ENCODE results near the gene IFNAR1. TPM values are rescaled to one million over a fixed set of nuclear protein-coding genes. Genes with fewer than 3 reads are reported as not detected.

Gene IFNAR1
- total and polyA plus RNA-seq, 2 of the 4 experiments (the other 2 are of a cell fraction) = 7.8 to 9.9 TPM

- H2BK15ac ChIP-seq (ENCODE audit: low read depth, low read length) = no peak overlapping the region; the same call in 2 of the 3 replicates
- H3K18ac ChIP-seq (ENCODE audit: low read depth, low read length) = no peak overlapping the region
- no TSS peak for BruUV-seq (replicated peaks)
- H3K23ac ChIP-seq (ENCODE audit: low read depth, low read length) = no peak overlapping the region
- H3K56ac ChIP-seq (ENCODE audit: extremely low read depth, insufficient read depth, low read length) = no peak overlapping the region
- no peak overlapping the region for H3K4me2 ChIP-seq (ENCODE audit: low read depth, low read length)
- H3K4me3 ChIP-seq (ENCODE audit: insufficient read depth, low read depth, low read length) = no peak overlapping the region
- H2BK5ac ChIP-seq (ENCODE audit: low read depth, low read length, poor library complexity, severe bottlenecking) = no peak overlapping the region
- TF ChIP-seq MXI1 (IDR thresholded peaks at IDR 0.05; ENCODE audit: borderline replicate concordance, low read depth, low read length) = no peak
- TF ChIP-seq RFX5 (IDR thresholded peaks at IDR 0.05; ENCODE audit: low read depth, low read length) = no peak
- no peak for TF ChIP-seq MAZ (IDR thresholded peaks at IDR 0.05; ENCODE audit: borderline replicate concordance, low read depth, low read length)
- no peak for TF ChIP-seq NFE2L2 (IDR thresholded peaks at IDR 0.05; ENCODE audit: low read depth, low read length)
- TF ChIP-seq MAFK (IDR thresholded peaks at IDR 0.05; ENCODE audit: low read depth, low read length) = no peak
- TF ChIP-seq SMC3 (IDR thresholded peaks at IDR 0.05; ENCODE audit: low read depth, low read length) = no peak
- no peak for TF ChIP-seq POLR2A (IDR thresholded peaks at IDR 0.05; ENCODE audit: low read depth, low read length)
- no peak for TF ChIP-seq CHD1 (IDR thresholded peaks at IDR 0.05; ENCODE audit: low read depth, low read length)
- TF ChIP-seq USF2 (IDR thresholded peaks at IDR 0.05; ENCODE audit: low read depth, low read length) = no peak
- TF ChIP-seq ELK1 (IDR thresholded peaks at IDR 0.05; ENCODE audit: borderline replicate concordance, low read depth, low read length) = no peak
- H3K14ac ChIP-seq (replicated peaks; ENCODE audit: low read depth, low read length) = 0 out of 2 replicates have a peak overlapping the region, but pooled peaks have one; percentile 41
- peak overlapping the region; percentile 18; the same call in 1 of the 2 replicates for H4K91ac ChIP-seq (ENCODE audit: insufficient read depth, low read depth, low read length)
- H2BK120ac ChIP-seq (ENCODE audit: low read depth, low read length) = peak overlapping the region; percentile 12; the same call in 1 of the 2 replicates
- no peak overlapping the region for H2BK20ac ChIP-seq (ENCODE audit: low read depth, low read length)
- intact Hi-C loops (cut with micrococcal nuclease) = no loop called here
- H4K20me1 ChIP-seq (ENCODE audit: insufficient read depth, low read length) = no peaks in the 10 kb centered on the region; the same call in 1 of the 2 replicates
- H3K9me3 ChIP-seq (ENCODE audit: control insufficient read depth, insufficient read depth, low read length) = no peaks in the 10 kb centered on the region
- dilution Hi-C loops (cut with HindIII; ENCODE audit: low sequenced_read_pairs, unreplicated experiment) = no loop called here
- no peaks in the 10 kb centered on the region; a peak in 1 of 4 replicates for H3K79me1 ChIP-seq (ENCODE audit: low read depth in 1 of 2, low read length in 2 of 2)
- WGBS, 2 experiments (ENCODE audit: extremely low coverage in 2 of 2, insufficient read length in 1 of 2) = 84% methylated on average over 5 of the region's 11 CpGs; no CpG with 5 or more reads in 1 of the 2 experiments
- peaks cover 14% of the 10 kb centered on the region; the same call in 1 of the 2 replicates for H3K9me1 ChIP-seq (ENCODE audit: insufficient read depth, low read length)
- CTCF ChIA-PET = interaction anchor here (1.4 kb wide), 1 partner anchor 74 kb away, joined by 3 read pairs; no protein-coding TSS in a partner anchor
- no peak overlapping the region for H3K9ac ChIP-seq (ENCODE audit: low read depth, low read length)
- no peak overlapping the region for H4K5ac ChIP-seq (ENCODE audit: low read depth, low read length)
- POLR2A ChIA-PET (ENCODE audit: unreplicated experiment) = no interaction called here
- in situ Hi-C loops (cut with MboI; ENCODE audit: low sequenced_read_pairs) = no loop called here
- peaks cover 7% of the 10 kb centered on the region for H3K4me1 ChIP-seq (ENCODE audit: control insufficient read depth, insufficient read depth, low read length)
- H4K8ac ChIP-seq (ENCODE audit: low read depth in 2 of 2, low read length in 2 of 2) = no peak overlapping the region
- H2AK5ac ChIP-seq (ENCODE audit: low read depth, low read length) = peak overlapping the region; percentile 36; the same call in 1 of the 2 replicates
- peak overlapping the region; percentile 61 for H2AFZ ChIP-seq (replicated peaks; ENCODE audit: low read length, poor library complexity)
- H2AK9ac ChIP-seq (replicated peaks; ENCODE audit: low read depth, low read length, poor library complexity) = no peak overlapping the region
- DNase-seq = no peak
- no peak overlapping the region for H3K27ac ChIP-seq (ENCODE audit: insufficient read depth, low read length)
- H3K27me3 ChIP-seq (ENCODE audit: control insufficient read depth, insufficient read depth, low read length) = no peaks in the 10 kb centered on the region
- no peak for ATAC-seq (ENCODE audit: low read depth)
- no peak overlapping the region; the same call in 1 of the 2 replicates for H3K4ac ChIP-seq (ENCODE audit: low read depth, low read length)
- H3K36me3 ChIP-seq (ENCODE audit: control insufficient read depth, insufficient read depth, low read length) = peaks cover 18% of the 10 kb centered on the region
Observed at GRCh38 chr21:33286076-33286475, 38.7 kb upstream of the IFNAR1 start.

Measured in IMR-90 (cell line).